B cell (primary cell): ENCODE results near the gene OST4.

ENCODE experiments used
- EZH2 ChIP-seq: IDR thresholded peaks from 2 replicates; pipeline ENCODE4 v1.6.1; 2012; ENCODE audit warnings: borderline replicate concordance, low read depth, mild to moderate bottlenecking, moderate library complexity, low read length; ENCODE audit not compliant: insufficient read depth, poor library complexity, severe bottlenecking
- TF ChIP-seq, protein P1 (sequence below): fragments of 200-600 bp; IDR thresholded peaks from one replicate; pipeline ENCODE4 v1.8.0; 2022; ENCODE audit warnings: antibody characterized with exemption, mild to moderate bottlenecking

- TF ChIP-seq, protein P1, sequence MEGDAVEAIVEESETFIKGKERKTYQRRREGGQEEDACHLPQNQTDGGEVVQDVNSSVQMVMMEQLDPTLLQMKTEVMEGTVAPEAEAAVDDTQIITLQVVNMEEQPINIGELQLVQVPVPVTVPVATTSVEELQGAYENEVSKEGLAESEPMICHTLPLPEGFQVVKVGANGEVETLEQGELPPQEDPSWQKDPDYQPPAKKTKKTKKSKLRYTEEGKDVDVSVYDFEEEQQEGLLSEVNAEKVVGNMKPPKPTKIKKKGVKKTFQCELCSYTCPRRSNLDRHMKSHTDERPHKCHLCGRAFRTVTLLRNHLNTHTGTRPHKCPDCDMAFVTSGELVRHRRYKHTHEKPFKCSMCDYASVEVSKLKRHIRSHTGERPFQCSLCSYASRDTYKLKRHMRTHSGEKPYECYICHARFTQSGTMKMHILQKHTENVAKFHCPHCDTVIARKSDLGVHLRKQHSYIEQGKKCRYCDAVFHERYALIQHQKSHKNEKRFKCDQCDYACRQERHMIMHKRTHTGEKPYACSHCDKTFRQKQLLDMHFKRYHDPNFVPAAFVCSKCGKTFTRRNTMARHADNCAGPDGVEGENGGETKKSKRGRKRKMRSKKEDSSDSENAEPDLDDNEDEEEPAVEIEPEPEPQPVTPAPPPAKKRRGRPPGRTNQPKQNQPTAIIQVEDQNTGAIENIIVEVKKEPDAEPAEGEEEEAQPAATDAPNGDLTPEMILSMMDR: no peak
- no peak for TF ChIP-seq EZH2
These were observed at the start of gene OST4 for GRCh38 chr2:27071277-27071989.
